DND-41 (cell line): ENCODE measurements around the gene SEC31B.

Experiments
- ATAC-seq: fragments of 200-7000 bp; cut with Tn5 transposase; 3 replicates; pipeline ENCODE4 v1.9.1; 2021; ENCODE audit warnings: low read depth; ENCODE audit not compliant: insufficient read depth
- DNase-seq: peaks from one replicate; pipeline ENCODE4 v3.0.0-alpha.2; 2020
- H2AFZ ChIP-seq: 2 replicates; pipeline ENCODE4 v1.6.0; 2012; ENCODE audit warnings: low read depth, low read length
- H3K27ac ChIP-seq: 2 replicates; pipeline ENCODE4 v1.5.1; 2012; ENCODE audit warnings: low read length, inconsistent platforms
- H3K27me3 ChIP-seq: fragments of 200-600 bp; sonication (generic); 2 replicates; pipeline ENCODE4 v1.6.0; 2012; ENCODE audit warnings: low read length, mild to moderate bottlenecking, inconsistent platforms; ENCODE audit not compliant: insufficient read depth, poor library complexity
- H3K36me3 ChIP-seq: 2 replicates; pipeline ENCODE4 v1.5.1; 2012; ENCODE audit warnings: low read length, inconsistent platforms; ENCODE audit not compliant: insufficient read depth
- H3K4me1 ChIP-seq: 2 replicates; pipeline ENCODE4 v1.5.1; 2012; ENCODE audit warnings: mild to moderate bottlenecking, low read length; ENCODE audit not compliant: insufficient read depth
- H3K4me2 ChIP-seq: 2 replicates; pipeline ENCODE4 v1.6.0; 2012; ENCODE audit warnings: mild to moderate bottlenecking, moderate library complexity, low read length, inconsistent platforms; ENCODE audit not compliant: insufficient read depth
- H3K4me3 ChIP-seq, 2 experiments: fragments of 200-600 bp in 1 of 2; shearing (Covaris generic) in 1 of 2; 2 replicates each; pipeline ENCODE4 v1.5.1; 2012 to 2016; ENCODE audit warnings: inconsistent platforms in 2 of 2, low read length in 2 of 2, mild to moderate bottlenecking in 2 of 2, low read depth in 1 of 2, moderate library complexity in 1 of 2
- H3K79me2 ChIP-seq: 2 replicates; pipeline ENCODE4 v1.6.0; 2012; ENCODE audit warnings: low read length, inconsistent platforms; ENCODE audit not compliant: insufficient read depth
- H3K9ac ChIP-seq: 2 replicates; pipeline ENCODE4 v1.6.0; 2012; ENCODE audit warnings: low read depth, mild to moderate bottlenecking, inconsistent platforms, low read length, moderate library complexity
- H3K9me3 ChIP-seq: 2 replicates; pipeline ENCODE4 v1.5.1; 2012; ENCODE audit warnings: low read length, moderate library complexity, mild to moderate bottlenecking, inconsistent platforms; ENCODE audit not compliant: insufficient read depth, severe bottlenecking
- H4K20me1 ChIP-seq: 2 replicates; pipeline ENCODE4 v1.6.0; 2012; ENCODE audit warnings: low read length; ENCODE audit not compliant: insufficient read depth
- CTCF ChIP-seq: IDR thresholded peaks from 2 replicates; pipeline ENCODE4 v1.5.1; 2012; ENCODE audit warnings: borderline replicate concordance, low read length, moderate library complexity, mild to moderate bottlenecking; ENCODE audit not compliant: poor library complexity, severe bottlenecking; ENCODE audit errors: extremely low read depth
- EZH2 ChIP-seq: IDR thresholded peaks from 3 replicates; pipeline ENCODE4 v1.6.1; 2012; ENCODE audit warnings: borderline replicate concordance, low read depth, mild to moderate bottlenecking, moderate library complexity, low read length, inconsistent platforms; ENCODE audit not compliant: severe bottlenecking

SEC31B gene

GRCh38 chr10:100446130-100446761 is 73.4 kb downstream of the SEC31B start:
- DNase-seq (no peak), ATAC-seq (no peak)
- H2AFZ ChIP-seq: no peak overlapping the region
- no peak for TF ChIP-seq EZH2
- TF ChIP-seq CTCF: no peak
- no peak overlapping the region for H3K4me2 ChIP-seq
- no peak overlapping the region for H3K27ac ChIP-seq
- no peaks in the 10 kb centered on the region for H3K36me3 ChIP-seq
- H4K20me1 ChIP-seq: no peaks in the 10 kb centered on the region
- H3K79me2 ChIP-seq: no peaks in the 10 kb centered on the region
- no peak overlapping the region for H3K4me3 ChIP-seq
- no peaks in the 10 kb centered on the region for H3K27me3 ChIP-seq
- H3K4me1 ChIP-seq: no peaks in the 10 kb centered on the region
- H3K9me3 ChIP-seq: no peaks in the 10 kb centered on the region
- no peak overlapping the region for H3K9ac ChIP-seq

- DNase-seq: no peak
- no peak overlapping the region for H3K4me3 ChIP-seq
- no peaks in the 10 kb centered on the region for H3K4me1 ChIP-seq
- ATAC-seq: no peak
- no peaks in the 10 kb centered on the region for H3K79me2 ChIP-seq
- H4K20me1 ChIP-seq: no peaks in the 10 kb centered on the region
- no peak overlapping the region for H3K27ac ChIP-seq
- no peak overlapping the region for H2AFZ ChIP-seq
- H3K9me3 ChIP-seq: no peaks in the 10 kb centered on the region
- no peaks in the 10 kb centered on the region for H3K36me3 ChIP-seq
- H3K27me3 ChIP-seq: no peaks in the 10 kb centered on the region
- H3K9ac ChIP-seq: no peak overlapping the region
- no peak overlapping the region for H3K4me2 ChIP-seq
- no peak for TF ChIP-seq CTCF
- TF ChIP-seq EZH2: no peak
Measured at GRCh38 chr10:100442548-100442947, 77.1 kb downstream of the SEC31B start.

GRCh38 chr10:100438674-100439315 is 80.9 kb downstream of the SEC31B start:
- ATAC-seq: no peak
- H3K9me3 ChIP-seq: no peaks in the 10 kb centered on the region
- H3K4me2 ChIP-seq: no peak overlapping the region
- H3K27me3 ChIP-seq: no peaks in the 10 kb centered on the region
- no peak overlapping the region for H3K27ac ChIP-seq
- no peaks in the 10 kb centered on the region for H3K36me3 ChIP-seq
- no peak overlapping the region for H3K4me3 ChIP-seq
- no peak for DNase-seq
- peaks cover 3% of the 10 kb centered on the region for H3K4me1 ChIP-seq
- H2AFZ ChIP-seq: no peak overlapping the region
- TF ChIP-seq CTCF (no peak), EZH2 (no peak)
- H3K79me2 ChIP-seq: no peaks in the 10 kb centered on the region
- no peaks in the 10 kb centered on the region for H4K20me1 ChIP-seq
- H3K9ac ChIP-seq: no peak overlapping the region
